Inflammatory macrophage treated with lipopolysaccharide for 4 hours (primary cell): Measurements from ENCODE around the gene CLDN8.

Source experiments
- DNase-seq: peaks from one replicate; pipeline ENCODE4 v3.0.0-alpha.2; 2020

CLDN8 gene

DNA sequence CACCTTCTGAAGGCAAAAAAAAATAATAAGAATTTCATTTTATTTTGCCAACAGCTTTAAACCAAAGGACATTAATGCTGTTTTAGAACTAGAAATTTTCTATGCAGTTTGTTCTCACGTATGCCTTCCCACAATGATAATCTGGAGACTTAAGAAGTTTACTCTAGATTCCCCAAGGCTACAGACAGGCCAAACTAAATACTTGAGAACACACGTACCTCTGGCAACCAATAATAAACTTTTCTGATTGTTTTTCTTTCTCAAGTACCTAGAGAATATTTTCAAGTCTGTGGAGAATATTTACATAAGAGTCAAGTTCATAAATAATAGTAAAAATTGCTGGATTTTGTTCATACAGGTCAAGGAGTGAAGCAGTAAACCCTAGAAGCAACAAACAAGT lies 15.9 kb downstream of the CLDN8 start:
- DNase-seq: no peak

DNA sequence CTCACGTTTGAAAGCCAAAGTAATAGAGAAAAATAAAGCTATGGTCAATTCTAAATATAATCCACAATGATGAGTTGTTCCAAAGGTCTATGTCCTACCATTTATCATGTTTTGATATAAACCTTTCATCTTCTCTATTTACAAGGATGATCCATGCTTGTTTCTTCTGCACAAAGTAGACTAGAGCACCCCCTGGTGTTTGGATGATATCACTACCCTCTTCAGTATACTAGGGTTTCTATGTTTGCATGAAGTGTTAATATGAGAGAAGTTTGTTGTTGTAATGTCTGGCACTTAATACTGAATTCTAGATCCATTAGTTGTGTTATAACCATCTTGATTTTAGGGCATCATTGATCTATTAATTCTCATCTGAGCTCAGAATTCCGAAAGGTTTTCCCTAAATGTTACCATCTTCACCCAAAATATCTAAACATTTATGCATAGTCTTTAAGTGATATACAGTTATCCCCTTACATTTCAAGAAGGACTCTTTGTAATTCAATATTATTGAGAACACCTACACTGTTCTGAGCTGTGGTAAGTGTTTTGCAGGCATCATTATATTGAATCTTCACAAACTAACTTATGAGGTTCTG lies 21.1 kb downstream of the CLDN8 start:
- peak; percentile 26 for DNase-seq

- DNase-seq: no peak
These were observed 22.7 kb downstream of the CLDN8 start for GRCh38 chr21:30193201-30193600.

DNA sequence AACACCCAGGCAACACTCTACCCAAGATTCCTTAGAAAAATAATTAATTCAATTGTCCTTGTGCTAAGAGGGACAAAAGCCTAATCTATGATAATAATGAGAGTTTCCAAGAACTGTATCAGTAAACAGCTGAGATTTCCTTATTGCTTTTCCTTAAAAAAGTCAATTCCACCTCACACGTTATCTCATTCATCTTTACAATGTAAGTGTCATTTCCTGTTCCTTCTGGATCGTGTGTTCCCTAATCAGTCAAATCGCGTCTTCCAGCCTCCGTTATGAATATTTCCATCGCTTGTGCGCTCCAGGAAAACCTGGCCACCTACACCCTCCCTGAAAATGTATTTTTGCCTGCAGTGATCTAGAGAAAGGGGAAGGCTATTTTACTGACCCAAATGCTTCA lies 25.3 kb downstream of the CLDN8 start:
- no peak for DNase-seq

GRCh38 chr21:30189773-30190172 lies 26.1 kb downstream of the CLDN8 start:
- no peak for DNase-seq

DNA sequence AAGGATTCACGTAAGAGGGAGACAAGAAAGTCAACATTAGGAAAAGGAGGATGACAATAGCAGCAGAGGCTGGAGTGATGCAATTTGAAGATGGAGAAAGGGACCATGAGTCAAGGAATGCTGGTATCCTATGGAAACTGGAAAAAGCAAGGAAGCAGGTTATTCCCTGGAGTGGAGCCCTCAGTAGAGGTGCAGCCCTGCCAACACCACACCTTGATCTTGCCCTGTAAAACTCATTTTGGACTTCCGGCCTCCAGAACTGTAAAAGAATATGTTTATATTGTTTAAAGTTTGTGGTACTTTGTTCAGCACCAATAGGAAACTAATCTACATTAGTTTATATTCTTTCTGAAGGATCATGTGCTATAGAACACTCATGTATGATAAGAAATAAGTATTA lies 29.7 kb downstream of the CLDN8 start:
- DNase-seq: no peak

GRCh38 chr21:30168086-30168485 lies 47.8 kb downstream of the CLDN8 start:
- no peak for DNase-seq

- DNase-seq: no peak
These were observed 49.2 kb downstream of the CLDN8 start, which contains the start of gene CLDN17 for GRCh38 chr21:30166705-30167104. TSS of gene CLDN17 (minus strand) at chr21:30166805. CDS start at chr21:30166617, 188 bp downstream.

DNA sequence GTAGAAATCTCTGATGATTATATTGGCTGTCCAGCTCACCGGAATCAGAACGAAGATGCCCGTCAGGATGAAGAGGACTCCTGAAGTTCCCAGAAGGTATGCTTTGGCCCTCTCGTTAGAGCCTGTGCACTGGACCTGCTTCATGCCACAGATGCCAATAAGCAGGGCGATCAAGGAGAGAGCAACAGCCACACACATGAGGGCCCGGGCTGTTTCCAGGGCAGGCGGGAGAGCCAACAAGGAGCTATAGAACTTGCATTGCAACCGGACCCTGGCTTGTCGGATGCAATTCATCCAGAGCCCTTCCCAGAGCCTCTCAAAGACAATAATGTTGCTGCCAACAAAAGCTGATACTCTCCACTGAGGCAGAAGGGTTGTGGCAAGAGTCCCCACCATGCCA lies 49.7 kb downstream of the CLDN8 start:
- no peak for DNase-seq

DNA sequence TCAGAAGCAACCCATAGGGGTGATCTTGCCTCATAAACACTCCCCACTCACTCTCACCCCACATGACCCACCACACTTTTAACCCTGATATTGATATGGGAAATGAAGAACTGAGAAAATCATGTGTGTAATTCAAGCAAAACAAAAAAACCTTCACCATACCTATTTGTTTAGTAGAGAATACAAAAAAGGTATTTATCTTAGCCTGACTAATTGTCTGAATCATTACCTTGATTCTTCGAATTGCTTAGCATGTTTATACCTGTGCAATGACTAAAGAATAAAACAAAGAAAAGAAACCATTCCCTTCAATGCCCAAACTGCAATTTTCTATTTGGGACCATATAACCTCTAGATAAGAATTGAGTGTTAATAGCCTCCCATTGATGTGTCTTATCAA lies 51.1 kb downstream of the CLDN8 start:
- DNase-seq: no peak
